GM12873 (cell line): Measurements from ENCODE around the gene CYSRT1.

Source experiments
- CTCF ChIP-seq: IDR thresholded peaks from 2 replicates; pipeline ENCODE4 v1.5.1; 2012; ENCODE audit warnings: low read depth, mild to moderate bottlenecking, moderate library complexity, low read length, control low read depth; ENCODE audit not compliant: insufficient read depth; ENCODE audit errors: missing control alignments

Gene CYSRT1

GRCh38 chr9:137240841-137241489 is 16.0 kb downstream of the CYSRT1 start, which contains the start of gene TUBB4B:
Gene TUBB4B, plus strand, starts transcription at chr9:137241287. Its CDS starts 74 bp downstream, at chr9:137241361.
- TF ChIP-seq CTCF, result no peak

- no peak for TF ChIP-seq CTCF
Measured at GRCh38 chr9:137241490-137242268, 16.7 kb downstream of the CYSRT1 start.

- no peak for TF ChIP-seq CTCF
Measured at GRCh38 chr9:137242269-137243203, 17.6 kb downstream of the CYSRT1 start.

GRCh38 chr9:137243626-137244485 is 18.9 kb downstream of the CYSRT1 start:
- no peak for TF ChIP-seq CTCF

GRCh38 chr9:137244486-137245449 is 19.8 kb downstream of the CYSRT1 start:
- no peak for TF ChIP-seq CTCF
